EL (cell line): ENCODE results near the gene UBQLNL.
A peak's percentile ranks its signal among the peaks of the same experiment; 100 is the strongest.

Experiments
- DNase-seq: peaks from one replicate; pipeline ENCODE4 v3.0.0-alpha.2; 2016

UBQLNL gene

GRCh38 chr11:5507177-5507932 lies 9.1 kb downstream of the UBQLNL start:
- no peak for DNase-seq

GRCh38 chr11:5505363-5506048 lies 11.0 kb downstream of the UBQLNL start:
- DNase-seq: no peak

- DNase-seq: no peak
Measured at GRCh38 chr11:5504403-5504921, 12.0 kb downstream of the UBQLNL start.

- DNase-seq: no peak
Measured at GRCh38 chr11:5500393-5500801, 16.1 kb downstream of the UBQLNL start.

GRCh38 chr11:5499671-5500070 lies 16.8 kb downstream of the UBQLNL start:
- DNase-seq: no peak

GRCh38 chr11:5489576-5490357 lies 26.7 kb downstream of the UBQLNL start:
- no peak for DNase-seq

GRCh38 chr11:5488798-5489399 lies 27.6 kb downstream of the UBQLNL start:
- no peak for DNase-seq

GRCh38 chr11:5488385-5488784 lies 28.1 kb downstream of the UBQLNL start, which contains the start of gene OR52D1:
OR52D1 (plus strand) TSS chr11:5488685; CDS start chr11:5488707, 22 bp downstream.
- no peak for DNase-seq

GRCh38 chr11:5486421-5486820 lies 30.1 kb downstream of the UBQLNL start:
- DNase-seq: no peak

- no peak for DNase-seq
Measured at GRCh38 chr11:5486003-5486402, 30.5 kb downstream of the UBQLNL start.

GRCh38 chr11:5476186-5476819 lies 40.2 kb downstream of the UBQLNL start:
- peak; percentile 49 for DNase-seq

GRCh38 chr11:5473921-5474320 lies 42.6 kb downstream of the UBQLNL start:
- no peak for DNase-seq

- DNase-seq: no peak
Measured at GRCh38 chr11:5467527-5467926, 49.0 kb downstream of the UBQLNL start.
